Mesodermal cell (in vitro differentiated cells): ENCODE results near the gene PTPA.
"Not testable (repeated sequence)": the region's sequence is repeated elsewhere in the genome, so short reads cannot be mapped to it uniquely, and the experiment has no call there.

Experiments
- H3K27ac ChIP-seq: 2 replicates; pipeline ENCODE4 v1.7.0; 2013; ENCODE audit warnings: mild to moderate bottlenecking, low read depth, low read length, moderate library complexity; ENCODE audit not compliant: severe bottlenecking
- H3K36me3 ChIP-seq: 2 replicates; pipeline ENCODE4 v1.7.1; 2013; ENCODE audit warnings: mild to moderate bottlenecking, low read length, moderate library complexity; ENCODE audit not compliant: control insufficient read depth, insufficient read depth
- H3K4me1 ChIP-seq: one replicate; pipeline ENCODE4 v1.7.1; 2013; ENCODE audit warnings: mild to moderate bottlenecking, low read length; ENCODE audit not compliant: insufficient read depth, control insufficient read depth, poor library complexity, severe bottlenecking
- H3K4me3 ChIP-seq: 2 replicates; pipeline ENCODE4 v1.7.0; 2013; ENCODE audit warnings: low read length, control low read depth, mild to moderate bottlenecking; ENCODE audit not compliant: insufficient read depth, poor library complexity, severe bottlenecking; ENCODE audit errors: extremely low read depth
- H3K9me3 ChIP-seq: 2 replicates; pipeline ENCODE4 v1.7.1; 2013; ENCODE audit warnings: mild to moderate bottlenecking, low read length, moderate library complexity; ENCODE audit not compliant: control insufficient read depth
- WGBS, 2 experiments: methylation state at CpG; one replicate each; pipeline ENCODE4 v1.1.5; 2013; ENCODE audit warnings: missing lambda C conversion rate in 2 of 2; ENCODE audit not compliant: insufficient coverage in 2 of 2; 5-methylcytosine and 5-hydroxymethylcytosine counted together

The PTPA gene

DNA sequence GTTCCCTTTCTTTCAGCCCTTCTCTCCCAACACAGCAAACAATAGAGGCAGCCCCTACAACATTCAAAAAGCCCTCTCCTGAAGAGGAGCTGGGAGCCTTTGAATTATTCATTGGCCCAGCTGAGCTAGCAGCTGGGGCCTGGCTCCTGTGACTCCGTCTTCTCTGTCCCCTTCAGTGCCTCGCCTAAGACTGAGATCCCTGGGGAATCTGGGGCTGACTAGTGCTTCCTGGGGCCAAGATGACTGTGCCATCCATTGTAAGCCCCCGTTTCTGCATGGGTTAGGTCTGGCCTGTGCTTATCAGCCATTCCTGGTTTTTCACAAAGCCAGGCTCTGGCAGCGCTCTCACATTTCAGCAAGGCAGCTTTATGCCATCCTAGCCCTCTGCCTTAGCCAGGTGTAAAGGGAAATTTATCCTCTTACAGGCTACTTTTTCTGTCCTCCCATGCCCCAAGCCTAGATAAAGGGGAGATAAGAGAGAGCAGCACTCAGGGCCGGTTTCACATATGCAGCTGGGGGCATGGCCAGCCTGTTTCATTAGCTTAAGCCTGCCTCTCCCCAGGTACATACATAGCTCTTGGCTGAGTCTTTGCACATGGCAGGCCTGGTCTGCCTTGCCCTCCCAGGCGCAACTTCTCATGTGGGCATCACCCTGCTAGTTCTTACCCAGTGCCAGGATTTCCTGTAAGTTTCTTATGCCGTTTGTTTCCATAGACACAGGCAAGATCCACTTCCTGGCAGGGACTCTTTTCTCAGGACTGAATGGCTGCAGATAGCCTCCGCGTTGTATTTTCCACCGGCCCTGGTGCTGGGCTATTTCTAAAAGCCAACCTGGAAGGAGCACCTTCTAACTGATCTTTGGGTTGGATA lies 15.8 kb downstream of the PTPA start:
- 57 to 64% methylated on average over 9 to 10 of the region's 10 CpGs for WGBS, 2 experiments

DNA sequence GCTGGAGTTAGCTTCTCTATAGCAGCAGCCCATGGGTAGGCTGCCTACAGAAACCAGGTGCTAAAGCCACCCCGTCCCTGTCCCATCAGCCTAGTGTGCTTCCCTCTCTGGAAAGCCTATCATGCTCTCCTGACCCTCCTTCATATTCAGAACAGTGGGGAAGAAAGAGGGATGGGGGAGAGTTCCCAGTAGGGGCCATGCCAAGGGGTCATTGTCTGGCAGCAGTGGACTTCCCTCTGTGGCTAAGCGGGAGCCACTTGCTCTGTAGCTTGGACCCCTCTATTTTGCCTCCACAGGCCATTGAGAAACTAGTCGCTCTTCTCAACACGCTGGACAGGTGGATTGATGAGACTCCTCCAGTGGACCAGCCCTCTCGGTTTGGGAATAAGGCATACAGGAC lies 17.5 kb downstream of the PTPA start:
- no peak overlapping the region for H3K4me3 ChIP-seq
- H3K27ac ChIP-seq, result no peak overlapping the region
- peaks cover 64% of the 10 kb centered on the region for H3K36me3 ChIP-seq
- H3K4me1 ChIP-seq, result peaks cover 8% of the 10 kb centered on the region
- WGBS, 2 experiments, result 96 to 100% methylated on average over 4 of the region's 5 CpGs
- no peaks in the 10 kb centered on the region for H3K9me3 ChIP-seq

More for the DNA sequence above, 15.8 kb downstream of the PTPA start:
- no peaks in the 10 kb centered on the region for H3K9me3 ChIP-seq
- H3K27ac ChIP-seq, result peak overlapping the region; percentile 76
- H3K4me1 ChIP-seq, result peaks cover 8% of the 10 kb centered on the region
- H3K36me3 ChIP-seq, result peaks cover 62% of the 10 kb centered on the region
- H3K4me3 ChIP-seq, result no peak overlapping the region

DNA sequence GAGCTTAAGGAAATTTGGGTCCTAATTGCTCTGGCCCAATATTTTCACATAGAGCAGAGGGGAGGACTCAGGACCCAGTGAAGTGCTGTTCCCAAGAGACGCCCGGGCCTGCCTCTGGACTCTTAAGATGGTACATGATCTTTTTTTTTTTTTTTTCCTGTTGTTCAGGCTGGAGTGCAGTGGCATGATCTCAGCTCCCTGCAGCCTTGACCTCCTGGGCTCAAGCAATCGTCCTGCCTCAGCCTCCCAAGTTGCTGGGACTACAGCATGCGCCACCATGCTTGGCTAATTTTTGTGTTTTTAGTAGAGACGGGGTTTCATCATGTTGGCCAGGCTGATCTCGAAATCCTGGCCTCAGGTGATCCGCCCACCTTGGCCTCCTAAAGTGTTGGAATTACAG lies 19.1 kb downstream of the PTPA start:
- H3K4me3 ChIP-seq, H3K27ac ChIP-seq, H3K4me1 ChIP-seq, H3K9me3 ChIP-seq: not testable (repeated sequence)
- WGBS, 2 experiments, result 93 to 100% methylated on average over 4 of the region's 7 CpGs
- H3K36me3 ChIP-seq, result peaks cover 64% of the 10 kb centered on the region

DNA sequence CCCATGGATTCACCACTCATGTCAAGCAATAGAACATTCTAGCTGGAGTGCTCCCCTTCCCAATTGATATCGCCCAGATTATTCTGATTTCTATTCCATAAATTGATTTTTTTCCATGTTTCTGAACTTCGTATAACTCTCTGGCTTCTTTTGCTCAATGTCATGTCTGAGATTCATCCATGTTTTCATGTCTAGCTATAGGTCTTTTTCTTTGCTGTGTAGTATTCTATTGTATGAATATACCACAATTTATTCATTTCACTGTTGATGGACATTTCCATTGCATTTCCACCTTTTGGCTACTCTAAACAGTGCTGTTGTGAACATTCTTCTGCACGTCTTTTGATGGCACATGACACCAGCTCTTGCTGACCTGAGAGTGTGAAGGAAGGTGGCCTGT lies 19.6 kb downstream of the PTPA start:
- Histone ChIP-seq H3K36me3 (peaks cover 66% of the 10 kb centered on the region), H3K4me3 (no peak overlapping the region), H3K9me3 (no peaks in the 10 kb centered on the region), H3K27ac (no peak overlapping the region), H3K4me1 (peaks cover 8% of the 10 kb centered on the region)
- 45 to 57% methylated on average over 2 to 3 of the region's 3 CpGs for WGBS, 2 experiments

DNA sequence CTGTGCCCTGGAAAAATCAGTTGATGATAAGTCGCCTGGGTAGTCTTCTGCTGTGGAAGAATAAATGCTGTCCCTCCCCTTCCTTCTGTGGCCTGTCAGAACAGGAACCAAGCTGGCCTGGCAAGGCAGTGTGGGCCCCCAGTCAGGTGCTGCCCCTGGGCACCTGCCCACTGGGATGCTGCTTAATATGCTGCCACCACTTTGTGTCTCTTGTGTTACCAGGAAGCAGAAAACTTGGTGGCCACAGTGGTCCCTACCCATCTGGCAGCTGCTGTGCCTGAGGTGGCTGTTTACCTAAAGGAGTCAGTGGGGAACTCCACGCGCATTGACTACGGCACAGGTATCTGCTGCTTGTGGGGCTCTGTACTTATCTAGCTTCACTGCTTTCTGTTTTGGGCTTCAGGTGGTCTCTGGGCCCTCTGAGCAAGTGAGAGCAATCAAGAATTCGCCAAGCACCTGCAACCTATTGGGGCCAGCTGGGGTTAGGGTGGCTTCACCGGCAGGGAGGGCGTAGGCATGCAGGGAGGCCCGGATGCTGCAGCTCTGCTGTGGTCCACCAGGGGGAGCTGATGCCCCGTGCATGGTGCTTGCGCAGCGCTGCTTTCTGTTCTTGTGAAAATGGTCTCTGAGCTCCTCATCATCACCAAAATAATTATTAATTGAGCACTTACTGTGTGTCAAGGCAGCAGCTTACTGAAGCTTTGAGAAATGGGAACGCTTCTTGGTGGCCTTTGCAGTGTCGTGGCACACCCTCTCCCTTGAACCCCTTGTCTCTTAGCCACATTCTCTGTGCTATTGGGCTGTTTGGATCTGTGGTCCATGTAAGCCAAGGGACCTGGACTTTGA lies 20.3 kb downstream of the PTPA start:
- Histone ChIP-seq H3K27ac (no peak overlapping the region), H3K4me1 (peaks cover 8% of the 10 kb centered on the region), H3K9me3 (no peaks in the 10 kb centered on the region), H3K36me3 (peaks cover 72% of the 10 kb centered on the region), H3K4me3 (no peak overlapping the region)
- 40 to 47% methylated on average over 8 to 13 of the region's 13 CpGs for WGBS, 2 experiments

DNA sequence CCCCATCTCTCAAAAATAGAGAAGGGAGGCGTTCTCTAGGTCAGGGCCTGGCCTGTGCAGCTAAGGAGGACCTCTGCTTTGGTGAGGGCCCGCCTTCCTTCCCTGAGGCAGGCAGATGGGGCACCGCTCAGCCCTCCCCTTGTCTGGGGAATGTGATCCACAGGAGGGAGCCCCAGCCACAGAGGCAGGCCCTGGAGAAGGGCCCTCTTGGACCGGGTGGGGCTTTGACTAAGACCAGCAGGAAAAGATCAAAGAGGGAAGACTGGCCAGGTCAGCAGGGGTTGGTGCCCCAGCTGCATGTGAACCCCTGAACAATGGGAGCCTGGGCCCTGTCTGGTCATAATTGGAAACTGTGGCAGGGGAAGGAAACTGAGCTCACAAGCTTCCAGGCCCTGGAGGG lies 21.9 kb downstream of the PTPA start:
- no peaks in the 10 kb centered on the region for H3K9me3 ChIP-seq
- WGBS, 2 experiments, result 83 to 87% methylated on average over 4 of the region's 4 CpGs
- no peak overlapping the region for H3K4me3 ChIP-seq
- peaks cover 3% of the 10 kb centered on the region for H3K4me1 ChIP-seq
- peaks cover 77% of the 10 kb centered on the region for H3K36me3 ChIP-seq
- no peak overlapping the region for H3K27ac ChIP-seq

DNA sequence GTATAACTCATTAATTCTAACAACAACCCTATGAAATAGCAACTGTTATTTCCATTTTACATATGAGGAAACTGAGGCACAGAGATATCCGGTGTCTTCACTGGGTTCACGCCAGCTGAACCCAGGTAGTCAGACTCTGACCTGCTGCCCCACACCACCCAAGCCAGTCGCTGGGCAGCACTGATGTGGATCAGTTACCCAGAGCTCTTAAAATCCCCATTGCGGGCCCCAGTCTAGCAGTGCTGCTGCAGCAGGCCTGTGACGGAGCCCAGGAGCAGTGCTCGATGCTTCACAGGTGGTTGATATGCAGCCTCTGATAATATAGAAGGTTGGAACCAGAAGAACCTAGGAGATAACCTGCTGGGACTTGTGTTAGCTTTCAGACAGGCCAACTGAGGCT lies 24.3 kb downstream of the PTPA start:
- H3K27ac ChIP-seq, result no peak overlapping the region
- no peak overlapping the region for H3K4me3 ChIP-seq
- peaks cover 60% of the 10 kb centered on the region for H3K36me3 ChIP-seq
- H3K9me3 ChIP-seq, result no peaks in the 10 kb centered on the region
- H3K4me1 ChIP-seq, result peaks cover 25% of the 10 kb centered on the region
- whole genome bisulfite sequencing, 2 experiments, result 99 to 100% methylated on average over 3 to 6 of the region's 6 CpGs

DNA sequence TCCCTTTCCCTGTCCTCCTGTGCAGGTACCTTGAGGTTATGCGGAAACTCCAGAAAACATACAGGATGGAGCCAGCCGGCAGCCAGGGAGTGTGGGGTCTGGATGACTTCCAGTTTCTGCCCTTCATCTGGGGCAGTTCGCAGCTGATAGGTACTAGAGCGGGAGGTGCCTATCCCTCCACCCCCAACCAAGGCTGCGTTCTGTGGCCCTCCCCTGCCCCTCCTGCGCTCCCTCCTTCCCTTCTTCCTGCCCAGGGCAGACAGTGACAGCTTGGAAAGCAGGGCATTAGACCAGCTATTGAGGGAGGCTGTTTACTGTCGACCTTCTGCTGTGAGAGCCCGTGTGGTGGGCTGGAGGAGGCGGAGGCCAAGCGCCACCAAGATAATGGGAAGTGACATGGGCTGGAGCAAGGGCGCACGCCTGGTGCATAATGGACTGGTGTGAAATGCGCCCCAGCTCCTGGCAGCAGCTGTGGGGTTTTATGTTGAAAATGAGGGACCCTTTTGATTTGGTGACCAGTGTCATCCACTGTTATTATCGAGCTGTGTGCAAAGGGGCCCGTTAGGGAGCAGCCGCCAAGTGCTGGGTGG lies 25.3 kb downstream of the PTPA start:
- Histone ChIP-seq H3K4me1 (peaks cover 34% of the 10 kb centered on the region), H3K27ac (no peak overlapping the region), H3K4me3 (no peak overlapping the region), H3K36me3 (peaks cover 50% of the 10 kb centered on the region), H3K9me3 (no peaks in the 10 kb centered on the region)
- 79 to 81% methylated on average over 13 to 14 of the region's 16 CpGs for WGBS, 2 experiments

DNA sequence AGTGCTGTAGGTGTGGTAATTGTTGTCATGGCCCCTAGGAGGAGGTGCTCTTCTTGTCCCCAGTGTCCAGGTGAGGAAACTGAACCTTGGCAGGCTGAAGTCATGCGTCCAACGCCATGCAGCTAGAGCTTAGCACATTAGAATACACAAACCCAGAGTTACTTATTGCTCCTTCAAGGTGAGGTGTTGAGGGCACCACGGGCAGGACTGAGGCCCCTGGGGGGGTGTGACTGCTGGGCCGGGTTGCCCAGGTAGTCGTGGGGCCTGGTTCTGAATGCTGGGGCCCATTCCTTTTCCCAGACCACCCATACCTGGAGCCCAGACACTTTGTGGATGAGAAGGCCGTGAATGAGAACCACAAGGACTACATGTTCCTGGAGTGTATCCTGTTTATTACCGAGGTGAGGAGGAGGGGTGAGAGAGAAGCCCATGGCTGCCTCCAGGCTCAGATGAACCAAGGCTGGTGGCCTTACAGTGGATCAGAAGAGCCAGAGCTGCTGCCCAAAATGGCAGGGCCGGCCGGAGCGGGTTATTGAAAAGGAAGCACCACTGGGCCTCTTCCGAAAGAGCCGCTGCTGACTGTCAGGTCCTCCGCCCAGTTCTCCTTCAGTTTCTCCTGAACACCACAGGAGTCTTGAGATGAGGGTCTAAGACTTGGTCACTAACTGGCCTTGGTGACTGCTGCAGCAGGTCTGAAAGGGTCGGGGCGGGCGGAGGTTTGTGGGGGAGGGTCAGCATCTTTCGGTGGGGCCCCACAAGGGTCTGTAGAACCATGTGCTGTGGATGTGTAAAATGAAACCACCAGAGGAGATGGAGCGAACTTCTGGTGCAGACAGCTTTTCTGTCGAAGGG lies 26.3 kb downstream of the PTPA start:
- no peak overlapping the region for H3K4me3 ChIP-seq
- no peaks in the 10 kb centered on the region for H3K9me3 ChIP-seq
- H3K4me1 ChIP-seq, result peaks cover 44% of the 10 kb centered on the region
- H3K36me3 ChIP-seq, result peaks cover 55% of the 10 kb centered on the region
- 94 to 95% methylated on average over 10 to 15 of the region's 19 CpGs for WGBS, 2 experiments
- peak overlapping the region; percentile 100 for H3K27ac ChIP-seq

DNA sequence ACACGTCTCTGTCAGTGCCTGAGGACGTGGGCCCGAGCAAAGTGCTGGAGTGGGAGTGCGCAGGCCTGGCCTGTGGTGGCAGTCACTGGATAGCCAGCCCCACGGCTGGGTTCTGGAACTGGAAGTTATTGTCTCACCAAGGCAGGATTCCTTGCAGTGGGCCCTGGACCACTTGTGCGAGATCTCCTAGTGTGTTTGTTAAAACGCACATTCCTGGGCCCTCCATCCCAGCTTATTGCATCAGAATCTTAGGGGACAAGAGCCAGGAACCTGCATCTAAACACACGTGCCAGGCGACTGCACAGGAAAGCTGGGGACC lies 26.9 kb downstream of the PTPA start:
- Histone ChIP-seq H3K27ac (peak overlapping the region; percentile 100), H3K9me3 (no peaks in the 10 kb centered on the region), H3K36me3 (peaks cover 55% of the 10 kb centered on the region), H3K4me3 (no peak overlapping the region), H3K4me1 (peaks cover 49% of the 10 kb centered on the region)
- 91 to 95% methylated on average over 9 of the region's 9 CpGs for WGBS, 2 experiments
